HUES6 (cell line): Measurements from ENCODE around the gene ROMO1.
"Not testable (repeated sequence)": the region's sequence is repeated elsewhere in the genome, so short reads cannot be mapped to it uniquely, and the experiment has no call there.

Experiments
- H3K27ac ChIP-seq: 2 replicates; pipeline ENCODE4 v1.7.0; 2013; ENCODE audit warnings: low read depth, mild to moderate bottlenecking, low read length, inconsistent platforms
- H3K27me3 ChIP-seq: 2 replicates; pipeline ENCODE4 v1.6.1; 2013; ENCODE audit warnings: low read length; ENCODE audit not compliant: control insufficient read depth, insufficient read depth
- H3K36me3 ChIP-seq: 2 replicates; pipeline ENCODE4 v1.6.1; 2013; ENCODE audit warnings: low read length; ENCODE audit not compliant: control insufficient read depth, insufficient read depth
- H3K4me1 ChIP-seq: 2 replicates; pipeline ENCODE4 v1.6.1; 2013; ENCODE audit warnings: low read length; ENCODE audit not compliant: control insufficient read depth, insufficient read depth
- H3K4me3 ChIP-seq: 2 replicates; pipeline ENCODE4 v1.5.1; 2013; ENCODE audit warnings: low read depth, low read length
- H3K9ac ChIP-seq: one replicate; pipeline ENCODE4 v1.6.1; 2013; ENCODE audit warnings: mild to moderate bottlenecking, low read length
- H3K9me3 ChIP-seq: 2 replicates; pipeline ENCODE4 v1.6.1; 2013; ENCODE audit warnings: low read depth, low read length; ENCODE audit not compliant: control insufficient read depth, insufficient read depth

Gene ROMO1

DNA sequence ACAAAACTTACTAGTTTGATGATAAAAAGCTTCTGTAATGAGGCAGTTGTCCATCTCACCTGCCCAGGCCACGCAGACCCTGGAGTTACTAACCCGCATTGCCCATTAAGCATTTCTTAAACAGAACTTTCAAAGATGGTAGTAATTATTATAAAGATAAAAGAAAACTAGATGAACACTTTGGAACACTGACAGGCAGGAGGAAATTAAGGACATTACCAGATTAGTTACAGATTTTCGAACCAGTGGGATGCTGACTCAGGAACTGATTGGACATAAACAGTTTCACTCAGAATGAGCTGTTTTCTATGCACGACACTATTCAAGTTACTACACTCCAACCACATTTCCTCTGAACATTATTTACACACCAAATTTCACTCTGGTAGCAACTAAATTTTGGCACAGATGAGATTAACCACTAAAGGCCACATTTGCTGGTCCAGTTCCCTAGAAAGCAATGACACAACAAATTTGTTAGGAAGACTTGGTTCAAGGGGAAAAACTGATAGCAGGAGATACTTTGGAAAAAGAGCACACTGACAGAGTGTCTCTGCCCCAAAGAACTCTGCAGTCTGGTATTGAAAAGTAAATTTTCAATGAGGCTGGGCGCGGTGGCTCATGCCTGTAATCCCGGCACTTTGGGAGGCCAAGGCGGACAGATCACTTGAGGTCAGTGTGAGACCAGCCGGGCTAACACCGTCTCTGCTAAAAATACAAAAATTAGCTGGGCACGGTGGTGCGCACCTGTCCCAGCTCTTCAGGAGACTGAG, 3.0 kb downstream of the ROMO1 start:
- H3K9ac ChIP-seq, result no peak overlapping the region
- peaks cover 59% of the 10 kb centered on the region for H3K36me3 ChIP-seq
- H3K27ac ChIP-seq, result no peak overlapping the region
- H3K9me3 ChIP-seq, result no peaks in the 10 kb centered on the region
- no peak overlapping the region for H3K4me3 ChIP-seq
- H3K27me3 ChIP-seq, result no peaks in the 10 kb centered on the region
- peaks cover 8% of the 10 kb centered on the region; the same call in 1 of the 2 replicates for H3K4me1 ChIP-seq

DNA sequence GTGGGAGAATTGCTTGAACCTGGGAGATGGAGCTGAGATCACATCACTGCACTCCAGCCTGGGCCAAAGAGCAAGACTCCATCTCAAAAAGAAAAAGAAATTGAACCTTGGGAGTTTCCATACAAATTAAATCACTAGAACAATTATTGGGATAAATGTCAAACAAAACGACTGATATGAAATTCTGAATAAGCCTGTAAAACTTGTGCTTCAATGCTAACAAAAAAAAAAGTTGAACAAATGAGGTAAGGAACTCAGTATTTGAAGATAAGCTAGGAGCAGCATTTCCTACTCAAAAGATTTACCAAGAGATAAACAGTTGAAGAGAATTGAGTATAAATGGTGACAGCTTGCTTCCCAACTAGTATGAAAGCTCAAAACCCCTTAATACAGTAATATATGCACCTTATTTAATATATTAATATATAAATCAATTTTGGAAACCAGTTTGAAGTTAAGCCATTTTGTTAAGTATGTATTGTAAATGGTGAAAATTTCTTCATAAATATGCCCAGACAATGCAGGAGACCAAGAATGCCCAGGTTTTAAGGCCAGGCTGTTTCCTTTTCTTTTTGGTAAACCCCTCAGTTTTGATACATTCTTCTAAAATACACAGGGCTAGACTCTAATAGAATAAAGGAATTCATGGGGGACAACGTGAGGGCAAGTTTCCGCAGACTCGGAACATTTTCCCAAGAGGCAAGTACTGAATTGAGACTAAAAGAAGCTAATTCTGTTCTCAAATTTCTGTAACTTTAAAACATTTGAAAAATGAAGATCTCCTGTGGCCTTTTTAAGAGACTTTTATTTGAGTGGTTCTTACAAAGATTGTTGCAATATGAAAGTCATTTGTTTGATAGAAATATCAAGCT, 3.9 kb downstream of the ROMO1 start:
- peaks cover 1% of the 10 kb centered on the region; the same call in 1 of the 2 replicates for H3K4me1 ChIP-seq
- no peaks in the 10 kb centered on the region for H3K27me3 ChIP-seq
- no peaks in the 10 kb centered on the region for H3K9me3 ChIP-seq
- no peak overlapping the region for H3K9ac ChIP-seq
- no peak overlapping the region for H3K4me3 ChIP-seq
- H3K27ac ChIP-seq, result no peak overlapping the region
- peaks cover 68% of the 10 kb centered on the region for H3K36me3 ChIP-seq

DNA sequence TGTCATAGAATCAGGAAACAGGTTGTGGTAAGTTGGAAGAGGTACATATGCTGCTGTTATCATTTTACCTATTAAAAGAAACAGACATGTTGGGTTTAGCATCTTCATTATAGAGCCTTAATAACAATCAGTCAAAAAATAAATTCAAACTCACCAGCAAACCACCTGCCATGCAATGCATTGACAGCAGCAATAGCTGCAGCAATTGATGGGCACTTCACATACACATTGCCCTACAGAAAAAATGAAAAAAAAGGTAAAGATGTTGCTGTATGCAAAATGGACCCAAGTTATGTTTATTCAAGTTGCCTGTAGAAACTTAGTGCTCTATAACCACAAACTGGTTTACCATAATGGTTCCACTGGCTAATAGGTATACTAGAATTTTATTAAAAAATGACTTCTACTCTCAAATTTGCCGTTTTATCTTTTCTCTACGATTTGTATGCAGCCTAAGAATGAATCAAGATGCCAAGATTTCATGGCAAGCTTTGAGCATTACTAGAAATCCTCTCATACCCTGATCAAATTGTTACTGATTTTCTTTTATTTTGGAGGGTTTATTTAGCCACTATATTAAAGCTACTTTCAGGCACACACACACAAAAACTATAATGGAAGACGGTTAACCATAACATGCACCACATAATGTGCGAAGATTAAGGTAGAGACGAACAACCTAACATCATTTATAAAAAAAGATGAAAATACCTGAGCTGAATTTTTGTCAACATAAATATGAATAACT, 5.5 kb downstream of the ROMO1 start:
- H3K9ac ChIP-seq, result no peak overlapping the region
- H3K27ac ChIP-seq, result no peak overlapping the region
- H3K4me1 ChIP-seq, result no peaks in the 10 kb centered on the region
- H3K36me3 ChIP-seq, result peaks cover 81% of the 10 kb centered on the region
- H3K4me3 ChIP-seq, result no peak overlapping the region
- no peaks in the 10 kb centered on the region for H3K27me3 ChIP-seq
- no peaks in the 10 kb centered on the region for H3K9me3 ChIP-seq

DNA sequence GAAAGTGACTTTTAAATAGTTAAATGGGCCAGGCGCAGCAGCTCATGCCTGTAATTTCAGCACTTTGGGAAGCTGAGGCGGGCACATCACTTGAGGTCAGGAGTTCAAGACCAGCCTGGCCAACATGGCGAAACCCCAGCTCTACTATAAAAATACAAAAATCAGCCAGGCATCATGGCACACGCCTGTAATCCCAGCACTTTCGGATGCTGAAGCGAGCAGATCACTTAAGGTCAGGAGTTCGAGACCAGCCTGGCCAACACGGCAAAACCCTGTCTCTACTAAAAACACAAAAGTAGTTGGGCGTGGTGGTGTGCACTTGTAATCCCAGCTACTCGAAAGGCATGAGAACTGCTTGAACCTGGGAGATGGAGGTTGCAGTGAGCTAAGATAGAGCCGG, 6.7 kb downstream of the ROMO1 start:
- H3K27ac ChIP-seq, H3K27me3 ChIP-seq, H3K4me3 ChIP-seq, H3K4me1 ChIP-seq, H3K9ac ChIP-seq, H3K9me3 ChIP-seq: not testable (repeated sequence)
- peaks cover 90% of the 10 kb centered on the region for H3K36me3 ChIP-seq

DNA sequence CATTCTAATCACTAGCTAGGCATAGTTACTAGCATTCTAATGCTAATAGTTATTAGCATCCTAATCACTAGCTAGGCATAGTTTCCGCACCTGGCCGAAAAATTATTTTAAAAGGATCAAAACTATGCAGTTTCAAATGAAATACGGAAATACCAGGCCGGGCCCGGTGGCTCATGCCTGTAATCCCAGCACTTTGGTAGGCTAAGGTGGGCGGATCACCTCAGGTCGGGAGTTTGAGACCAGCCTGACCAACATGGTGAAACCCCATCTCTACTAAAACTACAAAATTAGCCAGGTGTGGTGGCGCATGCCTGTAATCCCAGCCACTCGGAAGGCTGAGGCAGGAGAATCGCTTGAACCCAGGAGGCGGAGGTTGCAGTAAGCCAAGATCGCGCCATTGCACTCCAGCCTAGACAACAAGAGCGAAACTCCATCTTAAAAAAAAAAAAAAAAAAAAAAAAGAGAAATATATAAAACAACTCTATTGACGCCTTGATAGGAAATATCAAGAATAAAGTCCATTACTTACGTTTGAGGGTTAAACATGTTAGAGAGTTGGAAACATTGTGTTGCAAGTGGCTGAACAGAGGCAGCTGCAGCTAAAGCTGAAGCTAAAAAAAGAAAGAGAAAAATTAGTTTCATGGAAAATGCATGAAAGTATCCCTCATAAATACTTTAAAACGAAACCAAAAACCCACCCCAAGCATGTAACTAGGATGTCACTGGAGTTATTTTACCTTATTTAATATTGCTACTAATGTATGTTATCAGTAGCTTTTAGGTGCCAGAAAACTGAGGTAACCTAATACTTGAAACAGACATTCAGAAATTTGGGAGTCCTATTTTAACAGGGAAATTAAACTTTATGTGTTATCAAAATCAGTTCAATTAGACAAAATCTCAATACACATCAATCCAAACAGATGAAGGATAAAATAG, 7.7 kb downstream of the ROMO1 start:
- H3K36me3 ChIP-seq, result peaks cover 97% of the 10 kb centered on the region
- not testable (repeated sequence) for H3K9me3 ChIP-seq, H3K27ac ChIP-seq, H3K4me1 ChIP-seq, H3K4me3 ChIP-seq, H3K9ac ChIP-seq, H3K27me3 ChIP-seq

DNA sequence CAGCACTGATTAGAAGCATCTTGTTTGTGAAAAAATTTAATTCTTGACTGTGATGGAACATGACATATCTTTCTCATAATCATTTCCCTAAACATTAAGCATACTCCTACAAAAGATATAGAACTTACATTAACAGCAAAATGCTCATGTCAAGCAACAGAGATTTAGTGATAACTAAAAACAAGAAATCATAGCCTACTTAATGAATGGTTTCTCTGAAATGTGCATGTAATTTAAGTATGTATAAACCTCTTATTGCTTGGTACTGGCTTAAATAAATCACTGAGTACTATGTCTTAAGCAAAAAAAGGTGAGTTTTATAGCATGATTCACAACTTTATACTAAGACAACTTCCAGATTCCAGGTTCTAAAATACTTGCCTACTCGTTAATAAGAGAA, 9.3 kb downstream of the ROMO1 start:
- no peak overlapping the region for H3K9ac ChIP-seq
- H3K4me3 ChIP-seq, result no peak overlapping the region
- H3K4me1 ChIP-seq, result no peaks in the 10 kb centered on the region
- H3K27me3 ChIP-seq, result no peaks in the 10 kb centered on the region
- no peaks in the 10 kb centered on the region for H3K9me3 ChIP-seq
- no peak overlapping the region for H3K27ac ChIP-seq
- peaks cover 99% of the 10 kb centered on the region for H3K36me3 ChIP-seq

DNA sequence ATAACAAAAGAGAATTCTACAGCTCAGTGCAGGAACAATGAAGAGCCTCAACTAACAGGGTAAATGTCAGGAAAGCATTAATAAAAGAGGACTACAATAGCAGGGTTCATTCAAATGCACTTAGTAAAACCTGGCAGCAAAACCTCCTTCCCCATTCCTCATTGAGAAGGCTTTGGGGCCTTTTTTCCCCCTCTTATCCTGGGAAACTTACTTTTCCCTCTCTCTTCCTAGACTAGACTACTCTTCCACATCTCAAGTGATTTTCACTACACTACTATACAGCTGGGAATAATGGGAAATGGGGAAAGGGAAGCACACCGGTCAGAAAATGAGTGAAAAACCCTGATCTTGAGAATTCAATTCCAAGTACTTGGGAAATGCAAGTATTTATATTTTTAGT, 10.1 kb downstream of the ROMO1 start:
- Histone ChIP-seq H3K9me3 (no peaks in the 10 kb centered on the region), H3K27ac (no peak overlapping the region), H3K9ac (no peak overlapping the region), H3K4me1 (no peaks in the 10 kb centered on the region), H3K36me3 (peaks cover 99% of the 10 kb centered on the region), H3K27me3 (no peaks in the 10 kb centered on the region), H3K4me3 (no peak overlapping the region)

DNA sequence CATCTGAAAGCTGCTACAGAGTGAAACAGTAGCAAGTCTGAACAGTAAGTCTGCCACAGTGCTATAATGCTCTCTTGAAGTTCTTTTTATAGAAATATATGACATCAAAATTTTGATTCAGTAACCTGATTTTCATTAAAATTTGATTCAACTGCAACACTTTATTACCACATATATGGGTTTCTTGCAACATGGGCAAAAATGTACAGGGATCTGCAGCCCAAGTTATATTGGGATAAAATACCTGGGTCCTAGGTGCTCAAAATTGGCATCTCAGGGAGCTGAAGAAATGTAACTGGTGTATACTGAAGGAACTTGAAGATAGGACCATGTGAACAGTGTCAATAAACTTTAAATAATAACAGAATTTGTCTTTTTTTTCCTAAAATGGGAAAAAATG, 10.8 kb downstream of the ROMO1 start:
- Histone ChIP-seq H3K36me3 (peaks cover 99% of the 10 kb centered on the region), H3K27me3 (no peaks in the 10 kb centered on the region), H3K9me3 (no peaks in the 10 kb centered on the region), H3K27ac (no peak overlapping the region), H3K9ac (no peak overlapping the region), H3K4me3 (no peak overlapping the region), H3K4me1 (no peaks in the 10 kb centered on the region)

DNA sequence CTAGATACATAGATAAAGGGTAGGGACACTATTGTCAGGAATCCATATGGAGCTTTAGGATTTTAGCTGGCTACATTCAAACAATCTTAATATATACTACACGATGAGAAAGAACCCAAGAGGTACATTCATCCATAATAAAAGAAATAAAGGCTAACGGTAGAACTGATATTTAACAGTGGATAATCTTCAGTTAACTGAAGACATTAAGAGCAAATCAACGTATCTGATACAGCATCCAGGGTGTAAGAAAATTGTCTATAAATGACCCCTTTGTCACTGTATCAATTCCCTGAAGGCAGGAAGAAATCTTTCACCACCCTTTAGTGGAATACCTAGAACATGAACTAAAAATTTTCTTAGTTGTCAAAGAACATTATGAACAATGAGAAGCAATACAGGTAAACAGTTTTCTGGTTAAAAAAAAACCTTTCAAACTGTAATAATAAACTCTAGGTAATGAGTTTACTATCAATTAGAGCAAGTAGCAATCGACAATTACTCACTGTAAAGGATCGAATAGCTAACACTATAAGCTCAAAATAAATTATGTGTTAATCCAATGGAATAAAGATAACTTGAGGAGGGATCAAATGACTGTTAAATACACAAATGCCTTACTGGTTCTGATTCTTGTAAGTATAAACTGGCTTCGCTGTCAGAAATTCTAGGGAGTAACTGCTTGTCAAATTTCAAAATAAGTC, 11.8 kb downstream of the ROMO1 start:
- Histone ChIP-seq H3K27me3 (no peaks in the 10 kb centered on the region), H3K9ac (no peak overlapping the region), H3K9me3 (no peaks in the 10 kb centered on the region), H3K27ac (no peak overlapping the region), H3K4me1 (no peaks in the 10 kb centered on the region), H3K36me3 (peaks cover 99% of the 10 kb centered on the region), H3K4me3 (no peak overlapping the region)
